Glomerular endothelial cell (primary cell): ENCODE measurements around the gene PPEF2. TPM values are rescaled to one million over a fixed set of nuclear protein-coding genes. Genes with fewer than 3 reads are reported as not detected.

Experiments
- DNase-seq: peaks from one replicate; pipeline ENCODE4 v3.0.0-alpha.2; 2011; ENCODE audit warnings: low read depth, low spot score; ENCODE audit errors: extremely low read depth
- total RNA-seq: library from RNA; depleted of rRNA; stranded (reverse); fragments of >200 nt; gene quantifications from 2 replicates; pipeline ENCODE4 v1.2.3, GENCODE V29; 2015

PPEF2 gene
- total RNA-seq, 1 donor from 2014 or later: not detected

DNA sequence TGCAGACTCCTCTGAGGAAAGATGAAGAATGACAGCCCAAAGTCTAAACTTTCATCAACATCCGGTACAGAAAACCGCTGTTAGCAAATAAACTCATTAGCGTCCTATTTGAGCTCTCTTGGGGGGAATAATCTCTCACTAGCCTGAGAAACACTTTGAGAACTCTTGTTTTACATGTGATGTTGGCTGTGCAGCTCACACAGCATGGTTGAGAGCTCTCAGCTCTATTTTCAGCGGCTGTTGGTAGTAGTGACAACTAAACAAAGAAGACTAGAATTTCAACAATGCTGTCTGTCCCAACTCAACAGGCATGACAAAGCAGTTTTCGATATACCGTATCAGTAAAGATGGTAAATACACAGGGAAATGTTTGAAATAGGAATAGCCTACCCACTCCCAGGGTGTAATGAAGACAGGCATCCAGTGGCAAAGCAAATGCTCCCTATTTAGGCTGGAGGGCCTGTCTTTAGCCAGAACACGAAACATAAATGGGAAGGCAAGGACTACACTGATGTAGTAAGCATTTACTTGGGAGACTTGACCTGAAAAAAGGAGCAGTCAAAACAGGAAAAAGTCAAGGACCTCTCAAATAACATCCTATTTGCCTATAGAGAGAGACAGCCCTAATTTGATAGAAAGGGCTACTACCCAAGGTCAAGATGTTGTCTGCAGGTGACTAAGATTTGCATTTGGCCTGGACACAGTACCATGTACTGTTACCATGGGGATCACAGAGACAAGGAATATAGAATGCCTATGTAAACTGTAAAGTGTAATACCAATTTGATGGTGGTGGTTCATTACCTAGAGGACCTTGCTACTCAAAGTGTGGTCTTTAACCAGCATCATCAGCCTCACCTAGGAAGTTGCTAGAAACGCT lies 60.4 kb downstream of the PPEF2 start:
- DNase-seq: no peak

GRCh38 chr4:75834772-75835154 lies 67.5 kb downstream of the PPEF2 start:
- no peak for DNase-seq

GRCh38 chr4:75834095-75834771 lies 68.0 kb downstream of the PPEF2 start:
- no peak for DNase-seq

DNA sequence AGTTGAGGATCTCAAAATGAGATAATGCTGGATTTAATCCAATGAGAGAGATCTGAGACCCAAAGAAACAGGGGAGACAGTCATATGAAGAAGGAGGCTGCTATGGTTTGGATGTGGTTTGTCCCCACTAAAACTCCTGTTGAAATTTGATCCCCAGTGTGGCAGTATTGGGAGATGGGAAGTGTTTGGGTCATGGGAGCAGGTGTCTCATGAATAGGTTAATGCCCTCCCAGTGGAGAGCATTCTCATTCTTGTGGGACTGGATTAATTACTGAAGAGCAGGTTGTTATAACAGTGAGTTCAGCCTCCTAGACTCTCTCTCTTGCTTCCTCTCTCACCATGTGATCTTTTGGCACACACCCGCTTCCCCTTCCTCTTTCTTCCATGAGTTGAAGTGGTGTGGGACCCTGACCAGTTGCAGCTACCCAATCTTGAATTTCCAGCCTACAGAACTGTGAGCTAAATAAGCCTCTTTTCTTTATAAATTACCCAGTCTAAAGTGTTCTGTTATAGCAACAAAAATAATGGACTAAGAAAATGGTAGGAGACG lies 70.3 kb downstream of the PPEF2 start:
- DNase-seq: no peak

DNA sequence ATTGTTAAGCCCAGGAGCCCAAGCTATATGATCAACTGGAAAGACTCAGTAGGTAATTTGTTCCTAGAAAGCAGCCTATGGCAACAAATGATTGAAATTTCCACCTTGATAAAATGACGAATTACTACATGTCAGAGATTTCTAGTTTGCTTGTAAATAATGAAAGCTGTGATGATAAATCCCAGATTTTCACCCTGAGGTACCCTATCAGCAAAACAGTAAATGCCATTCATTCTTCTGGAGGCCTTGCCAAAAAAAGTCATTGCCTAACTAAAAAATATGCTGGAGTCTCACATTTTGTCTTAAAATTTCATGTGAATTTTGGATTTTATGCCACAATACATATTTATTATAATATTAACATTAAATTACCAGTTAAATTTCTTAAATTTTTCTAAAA lies 71.3 kb downstream of the PPEF2 start:
- no peak for DNase-seq

- DNase-seq: no peak
Observed at GRCh38 chr4:75823812-75824211, 78.4 kb downstream of the PPEF2 start.

DNA sequence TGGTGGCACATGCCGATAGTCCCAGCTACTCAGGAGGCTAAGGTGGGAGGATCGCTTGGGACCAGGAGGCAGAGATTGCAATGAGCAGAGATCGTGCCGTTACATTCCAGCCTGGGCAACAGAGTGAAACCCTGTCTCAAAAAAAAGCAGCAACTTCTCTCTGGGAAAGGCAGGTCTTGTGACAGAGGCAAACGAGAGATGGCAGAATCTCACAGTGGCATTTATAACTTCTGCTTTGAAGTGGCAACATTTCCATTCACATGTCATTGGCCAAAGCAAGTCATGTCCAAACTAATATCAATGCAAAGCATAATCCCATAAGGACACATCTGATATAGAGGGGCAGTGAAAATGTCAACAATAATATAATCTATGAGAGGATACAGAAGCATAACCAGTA lies 79.8 kb downstream of the PPEF2 start:
- no peak for DNase-seq

GRCh38 chr4:75821966-75822365 lies 80.3 kb downstream of the PPEF2 start:
- DNase-seq: no peak

DNA sequence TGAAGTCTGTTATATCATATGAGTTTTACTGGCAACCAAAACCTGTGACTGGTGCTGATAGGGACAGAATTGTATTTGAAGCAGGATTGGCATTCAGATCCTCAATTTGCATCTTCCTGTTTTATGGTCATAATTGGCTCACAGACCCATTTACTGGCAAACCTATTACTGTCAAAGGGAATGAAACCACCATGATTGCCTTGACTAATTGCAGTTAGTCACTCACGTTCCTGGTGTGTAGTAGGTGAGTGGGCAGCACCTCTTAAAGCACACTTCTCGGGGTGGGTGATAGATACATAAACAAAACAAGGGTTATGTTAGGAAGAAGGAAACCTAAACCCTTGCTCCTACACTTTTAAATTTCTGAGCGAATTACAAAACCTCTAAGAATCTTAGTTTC lies 81.0 kb downstream of the PPEF2 start:
- DNase-seq: no peak

- DNase-seq: no peak
Observed at GRCh38 chr4:75820676-75821075, 81.6 kb downstream of the PPEF2 start.

DNA sequence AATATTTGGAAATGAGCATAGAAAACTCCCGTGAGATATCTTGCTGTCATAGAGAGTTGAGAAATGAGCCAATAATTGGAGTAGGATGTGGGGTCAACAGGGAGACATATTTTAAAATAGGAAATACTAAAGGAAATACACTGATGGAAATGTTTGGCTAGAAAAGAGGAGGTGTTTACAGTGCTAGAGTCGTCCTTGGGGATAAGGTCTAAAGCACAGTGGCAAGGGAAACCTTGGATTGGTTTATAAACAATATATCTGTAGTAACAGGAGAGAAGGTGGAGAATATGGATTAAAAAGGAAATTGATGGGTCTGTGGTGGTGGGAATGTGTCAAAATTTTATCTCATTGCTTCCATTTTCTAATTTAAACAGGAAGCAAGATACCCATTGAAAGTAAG lies 82.1 kb downstream of the PPEF2 start:
- DNase-seq: no peak

DNA sequence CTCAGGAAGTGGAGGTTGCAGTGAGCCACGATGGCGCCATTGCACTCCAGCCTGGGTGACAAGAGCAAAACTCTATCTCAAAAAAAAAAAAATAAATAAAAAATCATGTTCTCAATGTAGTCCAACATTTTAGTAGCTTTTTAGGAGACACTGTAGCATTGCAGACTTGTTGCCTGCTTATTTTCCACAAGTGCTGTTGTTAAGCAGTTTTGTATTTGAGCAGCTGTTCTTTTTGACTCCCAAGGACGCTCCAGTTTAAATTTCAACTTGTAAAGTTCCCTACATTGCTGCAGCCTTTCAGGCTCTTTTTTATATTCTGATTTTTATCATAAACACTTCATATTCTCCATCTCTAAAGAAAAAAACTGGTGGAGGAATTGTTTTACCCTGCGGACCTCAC lies 83.1 kb downstream of the PPEF2 start:
- DNase-seq: no peak

DNA sequence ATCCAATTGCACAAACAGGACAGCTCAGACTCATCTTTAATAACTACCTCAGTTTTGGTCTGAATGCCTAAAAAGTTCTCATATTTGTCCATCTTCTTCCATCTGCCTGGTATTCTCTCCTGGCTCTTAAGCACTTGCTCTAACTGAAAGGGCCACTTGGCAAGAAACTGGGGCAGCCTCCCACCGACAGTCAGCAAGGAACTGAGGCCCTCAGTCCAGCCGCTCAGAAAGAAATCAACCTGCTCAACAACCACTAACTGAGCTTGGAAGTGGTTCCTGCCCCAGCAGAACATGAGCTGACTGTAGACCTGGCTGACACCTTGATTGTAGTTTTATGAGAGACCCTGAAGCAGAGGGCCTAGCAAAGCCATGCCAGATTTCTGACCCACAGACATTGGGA lies 84.4 kb downstream of the PPEF2 start:
- no peak for DNase-seq

Other genes starting within 250 kb of the PPEF2 start
- 149 and 166 TPM in 2 replicates for gene G3BP2, start 229.0 kb downstream of the PPEF2 start, total RNA-seq
- 59.9 and 72.2 TPM in 2 replicates for gene USO1, start 177.9 kb downstream of the PPEF2 start, total RNA-seq
- 43.1 and 98.4 TPM in 2 replicates for gene NAAA, start 38.6 kb upstream of the PPEF2 start, total RNA-seq
- 36.9 and 43.7 TPM in 2 replicates for gene SDAD1, start 88.5 kb upstream of the PPEF2 start, total RNA-seq
- not detected in 2 replicates for gene CXCL9, start 105.1 kb upstream of the PPEF2 start, total RNA-seq
- gene CXCL10, start 121.0 kb upstream of the PPEF2 start, total RNA-seq: 2.7 and 12.7 TPM in 2 replicates
- gene CXCL11, start 133.6 kb upstream of the PPEF2 start, total RNA-seq: 1.0 and 6.4 TPM in 2 replicates
- 1.2 and 1.4 TPM in 2 replicates for gene ART3, start 172.3 kb upstream of the PPEF2 start, total RNA-seq
- 24.8 and 28.5 TPM in 2 replicates for gene NUP54, start 245.9 kb upstream of the PPEF2 start, total RNA-seq